ENCODE data around the gene GJB4. TPM values are rescaled to one million over a fixed set of nuclear protein-coding genes. Genes with fewer than 3 reads are reported as not detected.
"Not testable (repeated sequence)": the region's sequence is repeated elsewhere in the genome, so short reads cannot be mapped to it uniquely, and the experiment has no call there.

Gene GJB4
- total RNA-seq, 1 donor = not detected

DNA sequence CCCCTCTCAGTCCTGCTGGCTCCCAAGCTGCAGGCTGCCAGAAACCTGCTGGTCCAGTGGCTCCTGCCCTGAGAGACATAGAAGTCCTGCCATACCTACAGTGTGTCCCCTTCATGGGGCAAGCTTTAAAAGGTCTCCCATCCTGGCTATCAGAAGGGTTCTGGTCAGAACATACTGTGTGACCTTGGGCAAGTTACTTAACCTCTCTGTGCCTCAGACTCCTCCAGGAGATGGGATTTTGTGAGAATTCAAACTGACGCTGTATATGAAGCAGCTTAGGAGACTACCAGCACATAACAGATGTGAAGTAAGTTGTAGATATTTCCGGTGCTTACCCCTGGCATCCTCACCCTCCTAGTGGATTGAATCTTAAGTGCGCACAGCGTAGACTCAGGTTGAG lies 13.4 kb upstream of the GJB4 start:
- DNase-seq (ENCODE audit: low read depth in 2 of 3, low spot score in 2 of 3) = no peak

DNA sequence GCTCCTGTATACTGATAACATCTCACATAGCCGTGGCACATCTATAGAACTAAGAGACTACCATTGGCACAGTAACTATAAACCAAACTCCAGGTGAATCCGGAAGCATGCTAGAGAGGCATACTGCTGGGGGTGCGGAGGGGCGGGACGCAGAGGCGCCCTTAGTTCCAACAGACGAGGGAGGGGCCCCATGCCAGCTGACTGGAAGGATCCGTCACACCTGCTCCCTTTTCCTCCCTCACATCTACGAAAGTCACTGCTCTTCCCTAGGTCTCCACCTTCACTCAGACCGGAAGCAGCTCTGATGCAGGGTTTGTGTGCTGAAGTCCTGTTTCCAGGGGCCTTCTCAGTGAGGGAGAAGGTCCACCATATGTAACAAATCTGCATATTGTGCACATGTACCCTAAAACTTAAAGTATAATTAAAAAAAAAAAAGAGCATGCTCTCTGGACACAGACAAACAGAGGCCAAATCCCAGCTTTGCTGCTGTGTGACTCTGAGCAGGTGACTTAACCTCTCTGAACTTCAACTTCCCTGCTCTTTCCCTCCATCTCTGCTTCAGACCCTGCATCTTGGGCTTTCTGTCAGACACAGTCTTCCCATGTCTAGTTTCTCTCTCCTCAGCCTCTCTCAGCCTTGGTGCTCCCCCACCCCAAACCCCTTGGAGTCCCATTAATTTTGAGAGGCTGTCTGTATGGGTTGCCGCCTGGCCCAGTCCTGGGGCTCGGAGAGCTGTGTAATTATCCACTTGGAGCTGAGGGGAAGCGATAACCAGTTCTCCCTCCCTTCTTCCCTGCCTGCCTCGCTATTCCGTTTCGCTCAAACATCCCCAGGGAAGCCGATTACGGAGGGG lies 12.5 kb upstream of the GJB4 start:
- no peak for DNase-seq (ENCODE audit: low read depth in 2 of 3, low spot score in 2 of 3)

DNA sequence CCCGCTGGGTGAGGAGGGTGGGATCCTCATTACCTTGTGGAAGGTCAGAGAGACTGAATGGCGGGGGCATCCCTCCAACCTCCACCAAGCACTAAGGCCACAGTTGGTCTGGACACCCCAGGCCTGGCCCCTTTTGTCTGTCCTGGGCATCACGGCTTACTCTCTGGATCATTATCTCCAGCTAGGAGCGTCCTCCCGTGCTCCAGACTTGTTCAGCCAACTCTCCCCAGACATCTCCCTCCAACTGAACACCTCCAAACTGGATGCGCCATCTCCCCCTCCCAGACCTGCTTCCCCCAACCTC lies 11.9 kb upstream of the GJB4 start:
- no peak for DNase-seq (ENCODE audit: low read depth in 2 of 3, low spot score in 2 of 3)

DNA sequence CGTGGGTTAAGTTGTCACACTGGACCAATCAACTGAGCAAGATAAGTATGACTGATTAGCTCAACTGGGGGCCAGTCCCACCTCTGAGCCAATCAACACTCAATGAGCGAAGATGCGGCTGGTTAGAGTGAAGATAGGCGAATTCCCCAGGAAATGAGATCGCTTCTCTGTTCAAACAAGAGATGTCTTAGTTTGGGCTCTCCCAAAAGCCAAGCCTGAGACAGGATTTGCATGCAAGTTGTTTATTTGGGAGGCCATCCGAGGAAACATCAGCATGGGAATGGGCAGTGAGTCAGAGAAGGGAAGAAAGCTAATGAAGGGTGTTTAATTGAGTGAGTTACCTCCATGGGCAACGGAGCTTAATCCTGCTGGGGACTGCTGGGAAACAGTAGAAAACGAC lies 9.5 kb upstream of the GJB4 start:
- no peak for DNase-seq (ENCODE audit: low read depth in 2 of 3, low spot score in 2 of 3)

DNA sequence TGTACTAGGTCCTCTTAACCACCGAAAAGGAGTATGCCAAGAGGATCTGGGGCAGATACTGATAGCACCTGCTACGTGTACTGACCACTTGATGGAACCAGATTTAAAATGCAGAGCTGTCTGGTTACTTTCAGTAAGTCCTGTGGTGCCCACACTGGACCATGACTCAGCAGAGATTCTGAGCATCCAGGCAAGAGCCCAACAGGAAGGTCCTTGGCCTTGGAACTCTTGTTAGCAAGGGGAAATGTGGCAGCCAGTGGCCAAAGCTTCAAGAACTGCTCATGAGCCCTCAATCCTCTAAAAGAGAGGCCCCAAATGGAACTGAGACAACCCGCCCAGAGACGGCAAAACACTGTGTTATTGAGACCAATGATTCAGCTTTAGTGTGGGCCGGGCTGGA lies 8.9 kb upstream of the GJB4 start:
- DNase-seq (ENCODE audit: low read depth in 2 of 3, low spot score in 2 of 3) = no peak

DNA sequence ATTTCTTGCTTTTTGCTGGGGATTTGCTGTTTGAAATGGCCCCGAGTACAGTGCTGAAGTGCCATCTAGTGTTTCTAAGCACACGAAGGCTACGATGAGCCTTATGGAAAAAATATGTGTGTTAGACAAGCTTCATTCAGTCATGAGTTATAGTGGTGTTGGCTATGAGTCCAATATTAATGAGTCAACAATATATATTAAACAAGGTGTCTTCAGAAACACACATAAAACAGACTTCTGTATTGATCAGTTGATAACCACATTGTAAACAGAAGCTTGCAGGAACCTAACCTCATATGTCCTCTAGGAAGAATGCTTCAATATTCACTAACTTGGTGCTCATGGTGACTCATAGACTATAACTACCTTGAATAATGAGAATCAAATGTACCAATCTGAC lies 6.4 kb upstream of the GJB4 start:
- DNase-seq (ENCODE audit: low read depth in 2 of 3, low spot score in 2 of 3) = no peak

DNA sequence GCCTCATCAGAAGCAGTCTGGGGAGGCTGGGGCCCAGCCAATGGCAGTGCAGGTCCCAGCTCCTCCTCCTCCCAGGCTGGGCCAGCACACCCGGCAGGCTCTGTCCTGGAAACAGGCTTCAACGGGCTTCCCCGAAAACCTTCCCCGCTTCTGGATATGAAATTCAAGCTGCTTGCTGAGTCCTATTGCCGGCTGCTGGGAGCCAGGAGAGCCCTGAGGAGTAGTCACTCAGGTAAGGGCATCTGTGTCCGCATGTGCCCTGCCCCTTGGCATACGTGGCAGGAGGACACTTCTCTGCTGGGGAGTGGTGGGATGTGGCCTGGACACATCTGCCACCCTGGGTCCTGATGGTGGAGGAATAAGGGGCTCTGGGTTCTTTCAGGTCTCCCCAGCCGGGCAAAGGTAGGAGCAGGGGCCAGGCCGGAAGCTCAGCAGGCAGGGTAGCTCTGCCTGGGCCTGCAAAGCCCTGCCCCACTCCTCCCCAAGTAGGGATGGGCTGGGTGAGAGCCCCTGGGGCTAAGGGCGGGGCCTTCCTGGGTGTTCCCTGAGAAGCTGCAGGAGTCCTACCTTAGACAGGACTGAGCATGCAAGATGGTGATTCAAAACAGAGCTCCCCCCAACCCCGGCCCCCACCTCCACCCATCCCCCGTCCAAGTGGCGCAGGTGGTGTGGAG lies 4.4 kb upstream of the GJB4 start, which contains the start of gene GJB5:
GJB5 (plus strand) TSS at position 84 of the 674 bp plus-strand sequence. CDS start 2,284 bp downstream, outside the sequence.
- DNase-seq (ENCODE audit: low read depth in 2 of 3, low spot score in 2 of 3) = no peak

DNA sequence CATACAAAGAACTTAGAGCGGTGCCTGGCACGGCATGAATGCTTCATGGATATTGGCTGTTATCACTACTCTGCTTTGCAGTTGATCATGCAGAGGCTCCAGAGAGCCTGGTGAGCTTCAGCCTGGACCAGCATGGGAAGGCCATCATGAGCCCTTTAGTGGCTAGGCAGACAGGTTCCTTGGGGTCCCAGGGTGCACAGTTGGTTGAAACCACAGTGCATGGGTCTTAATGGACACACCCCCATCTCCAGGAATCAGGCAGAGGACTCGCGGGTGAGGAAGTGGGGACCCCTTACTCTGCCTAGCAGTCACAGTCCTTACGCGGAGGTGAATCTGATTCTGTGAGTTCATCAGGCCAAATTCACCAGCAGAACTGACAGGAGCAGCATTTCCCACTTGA lies 3.6 kb upstream of the GJB4 start:
- no peak for DNase-seq (ENCODE audit: low read depth in 2 of 3, low spot score in 2 of 3)

DNA sequence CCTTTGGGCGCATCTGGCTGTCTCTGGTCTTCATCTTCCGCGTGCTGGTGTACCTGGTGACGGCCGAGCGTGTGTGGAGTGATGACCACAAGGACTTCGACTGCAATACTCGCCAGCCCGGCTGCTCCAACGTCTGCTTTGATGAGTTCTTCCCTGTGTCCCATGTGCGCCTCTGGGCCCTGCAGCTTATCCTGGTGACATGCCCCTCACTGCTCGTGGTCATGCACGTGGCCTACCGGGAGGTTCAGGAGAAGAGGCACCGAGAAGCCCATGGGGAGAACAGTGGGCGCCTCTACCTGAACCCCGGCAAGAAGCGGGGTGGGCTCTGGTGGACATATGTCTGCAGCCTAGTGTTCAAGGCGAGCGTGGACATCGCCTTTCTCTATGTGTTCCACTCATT lies 2.2 kb upstream of the GJB4 start:
- DNase-seq (ENCODE audit: low read depth in 2 of 3, low spot score in 2 of 3) = no peak

DNA sequence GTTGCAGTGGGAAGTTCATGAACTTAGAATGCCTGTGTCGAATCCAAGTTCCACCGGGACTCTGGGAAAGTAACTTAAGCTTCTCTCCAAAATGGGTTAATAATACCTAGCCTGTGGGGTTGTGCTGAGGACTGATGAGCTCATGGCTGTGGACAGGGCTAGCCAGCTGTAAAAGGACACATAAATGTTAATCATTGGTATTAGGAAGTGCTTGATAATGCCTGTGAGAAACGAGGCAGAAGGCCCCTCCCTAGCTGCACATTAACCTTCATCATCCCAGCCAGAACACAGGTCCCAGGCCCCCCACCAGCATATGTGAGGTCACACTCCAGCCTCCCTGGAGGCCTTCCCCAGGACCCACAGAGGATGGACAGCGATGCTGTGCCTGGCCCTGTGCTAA lies 789 bp upstream of the GJB4 start:
- DNase-seq (ENCODE audit: low read depth in 2 of 3, low spot score in 2 of 3) = no peak

DNA sequence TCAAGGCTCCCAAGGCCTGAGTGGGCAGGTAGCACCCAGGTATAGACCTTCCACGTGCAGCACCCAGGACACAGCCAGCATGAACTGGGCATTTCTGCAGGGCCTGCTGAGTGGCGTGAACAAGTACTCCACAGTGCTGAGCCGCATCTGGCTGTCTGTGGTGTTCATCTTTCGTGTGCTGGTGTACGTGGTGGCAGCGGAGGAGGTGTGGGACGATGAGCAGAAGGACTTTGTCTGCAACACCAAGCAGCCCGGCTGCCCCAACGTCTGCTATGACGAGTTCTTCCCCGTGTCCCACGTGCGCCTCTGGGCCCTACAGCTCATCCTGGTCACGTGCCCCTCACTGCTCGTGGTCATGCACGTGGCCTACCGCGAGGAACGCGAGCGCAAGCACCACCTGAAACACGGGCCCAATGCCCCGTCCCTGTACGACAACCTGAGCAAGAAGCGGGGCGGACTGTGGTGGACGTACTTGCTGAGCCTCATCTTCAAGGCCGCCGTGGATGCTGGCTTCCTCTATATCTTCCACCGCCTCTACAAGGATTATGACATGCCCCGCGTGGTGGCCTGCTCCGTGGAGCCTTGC lies 1.7 kb downstream of the GJB4 start:
- no peak for DNase-seq (ENCODE audit: low read depth in 2 of 3, low spot score in 2 of 3)

DNA sequence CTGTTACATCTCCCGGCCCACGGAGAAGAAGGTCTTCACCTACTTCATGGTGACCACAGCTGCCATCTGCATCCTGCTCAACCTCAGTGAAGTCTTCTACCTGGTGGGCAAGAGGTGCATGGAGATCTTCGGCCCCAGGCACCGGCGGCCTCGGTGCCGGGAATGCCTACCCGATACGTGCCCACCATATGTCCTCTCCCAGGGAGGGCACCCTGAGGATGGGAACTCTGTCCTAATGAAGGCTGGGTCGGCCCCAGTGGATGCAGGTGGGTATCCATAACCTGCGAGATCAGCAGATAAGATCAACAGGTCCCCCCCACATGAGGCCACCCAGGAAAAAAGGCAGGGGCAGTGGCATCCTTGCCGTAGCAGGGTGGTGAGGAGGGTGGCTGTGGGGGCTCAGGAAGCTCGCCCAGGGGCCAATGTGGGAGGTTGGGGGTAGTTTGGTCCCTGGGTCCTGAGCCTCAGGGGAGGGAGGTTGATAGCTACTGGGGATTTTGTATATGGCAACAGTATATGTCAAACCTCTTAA lies 2.3 kb downstream of the GJB4 start:
- no peak for DNase-seq (ENCODE audit: low read depth in 2 of 3, low spot score in 2 of 3)

DNA sequence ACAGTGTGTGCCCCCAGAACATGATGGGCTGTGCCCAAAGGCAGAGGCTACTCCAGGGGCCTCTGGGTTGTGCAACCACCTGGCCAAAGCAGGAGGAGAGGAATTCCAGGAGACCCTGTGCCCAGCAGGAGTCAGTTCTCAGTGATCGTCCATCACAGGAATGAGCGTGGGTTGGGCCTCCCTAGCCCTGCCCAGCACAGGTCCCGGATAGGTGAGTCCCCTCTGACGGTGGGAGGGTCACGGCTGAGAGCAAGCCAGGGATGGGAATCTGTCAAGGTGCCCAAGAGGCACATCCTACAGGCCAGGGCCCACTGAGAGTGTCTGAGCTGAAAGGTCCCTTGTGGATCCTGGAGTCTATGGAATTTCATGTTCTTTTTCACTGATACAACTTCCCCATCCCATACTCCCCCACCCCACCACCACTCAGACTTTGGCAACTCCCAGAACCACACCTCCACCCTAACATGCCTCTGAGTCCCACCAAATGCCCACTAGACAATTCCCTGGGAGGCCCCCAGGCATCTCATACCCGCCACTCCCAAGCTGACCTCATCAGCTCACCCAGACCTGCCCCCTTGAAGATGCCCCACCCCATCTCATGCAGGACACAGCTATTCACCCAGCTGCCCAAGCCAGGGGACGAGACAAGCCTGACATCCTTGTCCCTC lies 3.1 kb downstream of the GJB4 start:
- DNase-seq (ENCODE audit: low read depth in 2 of 3, low spot score in 2 of 3) = no peak

DNA sequence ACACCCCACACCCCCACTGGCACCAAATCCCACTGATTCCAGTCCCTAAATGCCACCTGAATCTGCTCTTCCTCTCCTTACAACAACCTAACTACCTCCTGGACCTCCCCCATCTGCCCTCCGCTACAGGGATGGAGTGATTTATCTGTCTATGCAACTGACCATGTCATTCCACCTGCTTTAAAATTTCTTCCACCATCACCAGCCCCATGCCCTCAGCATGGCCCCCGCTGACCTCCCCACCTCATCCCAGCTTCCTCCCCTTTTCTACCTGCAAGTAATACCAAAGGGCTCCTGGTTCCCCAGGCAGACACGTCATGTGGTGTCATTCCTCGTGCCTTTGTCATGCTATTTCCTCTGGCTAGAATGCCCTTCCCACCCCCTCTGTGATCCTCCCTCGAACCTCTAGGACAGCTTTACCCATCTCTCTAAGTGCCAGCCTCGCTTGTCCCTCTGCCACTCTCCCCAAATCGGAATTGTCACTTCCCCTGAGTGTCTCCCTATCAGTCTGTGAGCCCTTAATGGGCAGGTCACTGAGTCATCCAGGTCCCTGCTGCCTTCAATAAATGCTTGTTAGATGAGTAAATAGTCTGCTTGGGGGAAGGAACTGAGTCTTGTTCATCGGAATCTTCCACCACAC lies 3.7 kb downstream of the GJB4 start:
- no peak for DNase-seq (ENCODE audit: low read depth in 2 of 3, low spot score in 2 of 3)

DNA sequence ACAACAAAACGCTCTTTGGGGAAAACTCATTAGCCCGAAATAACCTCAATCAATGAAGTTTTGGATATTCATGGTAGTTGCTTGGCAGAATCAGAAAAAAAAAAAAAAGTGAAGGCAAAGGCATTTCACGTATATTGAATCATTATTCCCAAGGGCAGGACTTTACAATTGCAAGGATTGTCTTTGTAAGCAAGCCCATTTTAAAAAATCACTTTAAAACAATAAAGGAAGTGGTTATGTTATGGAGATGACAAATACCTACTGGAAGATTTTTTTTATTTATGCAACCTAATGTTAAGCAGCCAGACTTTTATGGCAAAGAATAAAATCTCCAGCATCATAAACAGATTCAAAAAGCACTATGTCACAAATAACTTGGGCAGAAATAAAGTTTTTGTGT lies 9.3 kb downstream of the GJB4 start:
- no peak for DNase-seq (ENCODE audit: low read depth in 2 of 3, low spot score in 2 of 3)

DNA sequence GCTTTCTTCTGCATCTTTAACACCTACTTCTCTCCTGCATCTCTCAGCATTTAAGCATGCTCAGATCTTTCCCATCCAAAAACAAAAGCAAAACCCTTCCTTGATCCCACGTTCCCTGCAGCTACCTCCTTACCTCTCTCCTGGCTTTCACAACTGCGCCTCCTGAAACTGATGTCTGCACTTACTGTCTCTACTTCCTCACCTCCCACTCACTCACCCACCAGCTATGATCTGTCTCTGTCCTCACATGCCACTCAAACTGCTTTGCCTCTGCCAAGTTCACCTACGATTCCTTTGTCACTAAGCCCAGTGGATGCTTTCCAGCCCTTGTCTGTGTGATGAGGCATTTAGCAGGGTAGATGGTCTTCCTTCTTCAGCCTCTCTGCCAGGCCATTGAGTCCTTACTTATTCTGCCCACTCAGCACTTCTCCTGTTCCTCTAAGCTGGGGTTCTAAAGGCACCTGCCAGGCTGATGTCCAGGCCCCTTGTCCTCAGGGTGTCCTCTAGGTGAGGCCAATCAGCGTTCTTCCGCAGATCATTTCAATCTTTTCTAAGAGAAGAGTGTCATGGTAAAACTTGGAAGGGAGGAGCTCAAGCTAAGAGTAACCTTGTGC lies 11.5 kb downstream of the GJB4 start:
- DNase-seq (ENCODE audit: low read depth in 2 of 3, low spot score in 2 of 3) = no peak

DNA sequence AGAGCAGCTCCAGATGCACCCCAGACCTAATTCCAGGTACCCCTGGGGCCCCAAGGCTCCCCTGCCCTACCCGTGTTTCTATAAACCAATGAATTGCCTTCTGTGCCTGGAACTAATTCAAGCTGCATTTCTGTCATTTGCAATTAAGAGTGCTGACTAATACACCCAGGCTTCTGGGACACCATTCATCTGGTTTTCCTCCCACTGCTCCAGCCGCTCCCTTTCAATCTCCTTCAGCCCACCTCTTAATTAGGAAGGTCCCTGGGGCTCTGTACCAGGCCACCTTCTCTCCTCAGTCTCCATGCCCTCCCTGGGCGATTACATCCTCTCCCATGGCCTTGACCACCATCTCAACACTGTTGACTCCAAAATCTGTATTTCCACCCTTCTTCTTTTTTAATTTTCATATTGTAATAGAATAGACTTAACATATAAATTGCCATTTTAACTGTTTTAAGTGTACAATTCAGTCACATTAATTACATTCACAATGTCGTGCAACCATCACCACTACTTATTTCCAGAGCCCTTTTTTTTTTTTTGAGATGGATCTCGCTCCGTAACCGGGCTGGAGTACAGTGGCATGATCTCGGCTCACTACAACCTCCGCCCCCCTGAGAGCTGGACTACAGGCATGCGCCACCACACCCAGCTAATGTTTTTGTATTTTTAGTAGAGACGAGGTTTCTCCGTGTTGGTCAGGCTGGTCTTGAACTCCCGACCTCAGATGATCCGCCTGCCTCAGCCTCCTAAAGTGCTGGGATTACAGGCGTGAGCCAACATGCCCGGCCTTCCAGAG lies 12.2 kb downstream of the GJB4 start:
- DNase-seq (ENCODE audit: low read depth in 2 of 3, low spot score in 2 of 3) = no peak

DNA sequence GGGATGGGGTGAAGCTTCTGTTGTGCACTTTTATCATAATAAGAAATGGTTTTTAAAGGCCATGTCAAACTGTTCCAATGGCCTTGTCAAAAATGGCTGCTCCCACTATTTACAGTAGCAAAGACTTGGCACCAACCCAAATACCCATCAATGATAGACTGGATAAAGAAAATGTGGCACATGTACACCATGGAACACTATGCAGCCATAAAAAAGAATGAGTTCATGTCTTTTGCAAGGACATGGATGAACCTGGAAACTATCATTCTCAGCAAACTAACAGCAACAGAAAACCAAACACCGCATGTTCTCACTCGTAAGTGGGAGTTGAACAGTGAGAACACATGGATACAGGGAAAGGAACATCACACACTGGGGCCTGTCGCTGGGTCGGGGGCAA lies 13.6 kb downstream of the GJB4 start:
- DNase-seq (ENCODE audit: low read depth in 2 of 3, low spot score in 2 of 3) = not testable (repeated sequence)

DNA sequence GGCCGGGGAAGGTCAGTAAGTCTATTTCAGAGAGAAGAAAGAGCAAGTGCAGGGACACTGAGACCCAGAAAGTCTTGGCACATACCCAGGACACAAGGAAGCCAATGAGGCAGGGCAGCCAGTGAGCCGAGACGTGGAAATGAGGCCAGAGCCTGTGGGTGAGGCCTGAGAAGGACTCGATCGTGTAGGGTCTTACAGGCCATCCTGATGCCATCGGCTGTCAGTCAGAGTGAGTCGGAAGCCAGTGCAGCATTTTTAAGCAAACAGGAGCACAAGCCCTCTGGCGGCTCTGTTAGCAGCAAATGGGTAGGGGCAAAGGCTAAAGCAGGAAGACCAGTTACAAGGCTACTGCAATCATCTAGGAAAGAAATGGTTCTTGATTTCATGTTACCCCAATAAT lies 15.4 kb downstream of the GJB4 start:
- no peak for DNase-seq (ENCODE audit: low read depth in 2 of 3, low spot score in 2 of 3)

DNA sequence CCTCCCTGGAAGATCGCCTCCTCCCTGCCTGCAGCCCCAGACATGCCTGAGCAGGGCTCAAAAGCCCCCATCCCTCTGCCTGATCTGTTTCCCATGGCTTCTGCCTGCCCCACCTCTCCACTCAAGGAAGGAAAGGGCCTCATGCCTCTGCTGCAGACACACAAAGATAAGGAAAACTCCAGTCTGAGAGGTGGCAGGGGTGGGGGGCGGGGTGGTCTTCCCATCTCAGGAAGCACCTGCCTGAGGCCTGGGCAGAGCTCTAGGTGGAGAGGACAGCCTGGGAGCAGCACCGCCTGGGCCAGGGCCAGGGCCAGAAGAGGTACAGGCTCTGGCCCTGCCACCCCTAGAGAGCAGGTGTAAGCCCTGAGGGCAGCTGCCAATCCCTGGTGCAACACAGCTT lies 17.4 kb downstream of the GJB4 start:
- DNase-seq (ENCODE audit: low read depth in 2 of 3, low spot score in 2 of 3) = no peak

Measured in hematopoietic multipotent progenitor cell (in vitro differentiated cells).